GM13976 (cell line): Measurements from ENCODE around the gene RSL1D1.

Experiments
- DNase-seq: peaks from one replicate; pipeline ENCODE4 v3.0.0; 2012; ENCODE audit warnings: low spot score
- in situ Hi-C: fragments of 300-500 bp; cut with MboI; formaldehyde crosslinking; loops from one replicate; pipeline ENCODE4 v1.12.0; 2022; ENCODE audit warnings: low sequenced_read_pairs, mixed read lengths, inconsistent platforms; ENCODE audit not compliant: unreplicated experiment
- TF ChIP-seq, protein P1 (sequence below): IDR thresholded peaks from 2 replicates; pipeline ENCODE4 v1.5.1; 2012; ENCODE audit warnings: borderline replicate concordance, mild to moderate bottlenecking; ENCODE audit not compliant: insufficient read depth; ENCODE audit errors: extremely low read depth, missing control alignments, control extremely low read depth

Gene RSL1D1

DNA sequence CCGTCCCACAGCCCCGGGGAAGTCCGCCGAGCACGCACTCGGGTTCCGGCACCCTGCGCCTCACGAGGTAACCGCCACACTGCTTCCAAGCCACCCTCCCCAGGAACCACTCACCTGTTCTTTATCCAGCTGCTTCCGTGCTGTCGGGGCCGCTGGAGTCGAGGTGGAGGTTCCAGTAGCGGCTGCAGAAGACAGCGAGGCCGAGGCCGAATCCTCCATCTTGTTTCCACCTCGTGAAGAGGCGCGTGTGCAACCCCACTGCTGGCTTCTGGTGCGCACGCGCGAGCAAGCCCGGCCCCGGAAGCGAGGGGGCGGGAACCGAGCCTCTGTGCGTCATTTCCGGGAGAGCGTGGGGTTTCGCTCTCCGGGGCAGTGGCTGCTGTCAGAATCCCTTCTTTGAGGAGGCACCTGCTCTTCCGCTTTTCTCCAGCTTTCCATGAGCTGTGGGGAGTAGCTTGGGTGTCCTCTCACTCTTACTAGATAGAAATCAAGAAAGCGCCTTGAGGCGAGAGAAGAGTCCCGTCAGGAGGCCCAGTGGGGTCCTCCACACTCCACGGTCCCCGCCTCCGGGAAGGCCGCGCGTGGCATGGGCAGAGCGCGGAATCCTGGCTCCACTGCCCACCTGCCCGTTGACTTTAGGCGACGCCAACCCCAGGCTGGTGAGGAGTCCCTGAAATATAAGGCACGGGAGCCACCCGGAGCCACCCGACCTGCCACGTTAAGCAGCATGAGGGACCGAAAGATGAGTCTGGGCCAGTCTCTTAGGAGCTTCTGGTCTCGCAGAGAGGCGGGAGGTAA, at the start of gene RSL1D1:
RSL1D1 (minus strand) TSS at position 249 of the 798 bp plus-strand sequence; CDS start at position 219, 30 bp downstream.
- TF ChIP-seq, protein P1, sequence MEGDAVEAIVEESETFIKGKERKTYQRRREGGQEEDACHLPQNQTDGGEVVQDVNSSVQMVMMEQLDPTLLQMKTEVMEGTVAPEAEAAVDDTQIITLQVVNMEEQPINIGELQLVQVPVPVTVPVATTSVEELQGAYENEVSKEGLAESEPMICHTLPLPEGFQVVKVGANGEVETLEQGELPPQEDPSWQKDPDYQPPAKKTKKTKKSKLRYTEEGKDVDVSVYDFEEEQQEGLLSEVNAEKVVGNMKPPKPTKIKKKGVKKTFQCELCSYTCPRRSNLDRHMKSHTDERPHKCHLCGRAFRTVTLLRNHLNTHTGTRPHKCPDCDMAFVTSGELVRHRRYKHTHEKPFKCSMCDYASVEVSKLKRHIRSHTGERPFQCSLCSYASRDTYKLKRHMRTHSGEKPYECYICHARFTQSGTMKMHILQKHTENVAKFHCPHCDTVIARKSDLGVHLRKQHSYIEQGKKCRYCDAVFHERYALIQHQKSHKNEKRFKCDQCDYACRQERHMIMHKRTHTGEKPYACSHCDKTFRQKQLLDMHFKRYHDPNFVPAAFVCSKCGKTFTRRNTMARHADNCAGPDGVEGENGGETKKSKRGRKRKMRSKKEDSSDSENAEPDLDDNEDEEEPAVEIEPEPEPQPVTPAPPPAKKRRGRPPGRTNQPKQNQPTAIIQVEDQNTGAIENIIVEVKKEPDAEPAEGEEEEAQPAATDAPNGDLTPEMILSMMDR: no peak
- DNase-seq: peak; percentile 99
- in situ Hi-C loops: no loop called here

DNA sequence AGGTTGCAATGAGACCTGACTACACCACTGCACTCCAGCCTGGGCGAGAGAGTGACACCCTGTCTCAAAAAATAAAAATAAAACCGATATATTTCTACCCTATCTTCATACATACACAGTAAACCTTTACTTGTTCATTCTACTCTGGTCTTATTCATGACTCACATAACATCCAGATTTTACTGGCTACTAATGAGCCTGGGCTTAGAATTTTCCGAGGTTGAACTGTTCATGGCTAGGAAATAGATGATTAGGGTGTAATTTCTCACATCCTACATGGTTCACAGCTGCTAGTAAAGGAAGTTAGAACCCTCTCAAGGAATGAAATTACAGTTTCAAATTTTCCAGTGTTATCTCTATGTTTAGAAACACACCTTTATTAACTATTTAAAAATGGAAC, 49.7 kb upstream of the RSL1D1 start:
- DNase-seq: no peak
- in situ Hi-C loops: no loop called here
- TF ChIP-seq, protein P1: no peak

DNA sequence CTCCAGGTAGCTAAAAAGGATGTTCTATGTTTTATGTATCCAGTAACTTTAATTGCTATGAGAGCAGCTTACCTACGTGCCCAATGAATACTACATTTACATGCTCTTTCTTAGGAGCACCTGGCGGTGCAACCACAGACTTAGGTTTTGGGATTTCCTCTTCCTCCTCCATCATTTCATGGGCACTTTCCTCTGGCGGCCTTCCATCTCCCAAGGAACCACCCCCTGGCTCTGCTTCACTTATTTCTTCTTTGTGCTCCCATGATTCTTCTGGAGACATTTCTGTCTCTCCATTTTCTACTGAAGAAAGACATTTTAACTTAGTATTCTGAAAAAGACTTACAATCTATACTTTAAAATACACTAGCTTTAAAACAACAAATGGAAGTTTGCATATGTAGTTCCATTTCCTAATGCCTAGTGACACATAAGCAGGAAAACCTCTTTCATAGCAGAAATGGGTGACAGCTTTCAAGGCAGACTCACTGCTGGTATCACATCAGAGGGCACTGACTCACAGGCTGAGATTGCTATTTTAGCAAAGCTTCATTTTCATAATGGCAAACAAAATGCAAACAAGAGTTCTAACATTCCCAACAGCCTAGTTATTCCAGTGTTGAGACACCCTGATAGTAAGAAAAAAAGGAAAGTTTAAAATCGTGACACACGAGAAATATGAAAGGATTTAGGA, 45.3 kb upstream of the RSL1D1 start:
- TF ChIP-seq, protein P1: no peak
- no peak for DNase-seq
- in situ Hi-C loops: no loop called here

DNA sequence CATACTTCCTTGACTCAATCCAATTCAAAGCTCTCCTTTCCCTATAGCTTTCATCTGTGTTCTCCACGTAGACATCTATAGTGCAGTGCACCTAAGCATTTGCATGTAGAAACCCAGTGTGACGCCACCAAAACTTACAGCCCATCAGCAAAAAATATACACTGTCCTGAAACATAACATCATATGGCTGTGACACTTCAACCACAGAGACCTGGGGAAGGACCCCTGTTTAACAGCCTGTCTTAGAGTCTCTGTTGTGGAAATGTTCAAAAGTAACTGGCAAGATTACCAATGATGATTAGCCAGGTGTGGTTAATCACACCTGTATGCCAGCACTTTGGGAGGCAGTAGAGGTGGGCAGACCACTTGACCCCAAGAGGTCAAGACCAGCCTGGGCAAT, 42.2 kb upstream of the RSL1D1 start:
- TF ChIP-seq, protein P1: no peak
- no peak for DNase-seq
- in situ Hi-C loops: no loop called here

DNA sequence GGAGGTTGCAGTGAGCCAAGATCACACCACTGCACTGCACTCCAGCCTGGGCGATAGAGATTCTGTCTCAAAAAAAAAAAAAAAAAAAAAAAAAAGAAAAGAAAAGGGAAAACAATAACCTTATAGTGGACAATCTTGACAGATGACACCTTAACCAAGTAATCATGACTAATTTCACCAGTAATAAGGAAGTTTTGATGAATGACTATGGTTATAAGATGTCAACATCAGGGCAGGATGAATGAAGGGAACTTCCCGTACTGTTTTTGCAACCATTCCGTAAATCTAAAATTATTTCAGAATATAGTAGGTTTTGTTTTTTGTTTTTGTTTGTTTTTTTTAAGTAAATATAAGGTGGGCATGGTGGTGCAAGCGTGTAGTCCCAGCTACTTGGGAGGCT, 41.4 kb upstream of the RSL1D1 start:
- in situ Hi-C loops: no loop called here
- DNase-seq: no peak
- TF ChIP-seq, protein P1: no peak

DNA sequence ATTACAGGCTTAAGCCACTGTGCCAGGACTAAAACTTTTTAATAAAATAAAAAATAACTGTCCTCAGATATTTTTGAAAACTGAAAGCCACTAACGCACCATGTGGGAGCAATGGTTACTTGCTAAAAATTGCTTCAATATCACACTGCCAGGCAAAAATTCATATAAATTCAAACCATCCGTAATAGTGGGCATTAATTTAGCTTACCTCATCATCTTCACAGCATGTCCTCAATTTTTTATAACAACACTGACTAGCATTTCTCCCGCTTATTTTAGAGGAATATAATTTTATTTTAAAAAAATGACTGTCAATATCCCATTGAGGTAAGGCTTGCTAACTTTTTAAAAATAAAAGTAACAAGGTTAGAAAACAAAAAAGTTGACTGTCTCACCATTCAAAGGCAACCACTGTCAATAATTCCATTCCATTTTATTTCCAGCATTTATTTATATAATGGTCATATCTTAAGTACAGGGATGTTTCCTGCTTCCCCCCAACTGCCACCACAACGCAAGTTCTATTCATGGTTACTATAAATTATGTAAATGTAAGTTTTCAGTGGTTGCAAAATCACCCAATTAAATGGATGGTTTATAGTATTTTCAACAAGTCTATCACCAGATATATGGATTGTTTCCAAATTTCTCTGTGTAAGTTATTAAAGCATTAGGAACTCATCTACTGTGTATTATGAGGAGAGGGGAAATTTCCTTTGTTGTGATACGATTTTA, 39.1 kb upstream of the RSL1D1 start:
- in situ Hi-C loops: no loop called here
- TF ChIP-seq, protein P1: no peak
- DNase-seq: no peak
